ENCODE data around the gene KCTD12.
"Not testable (repeated sequence)": the region's sequence is repeated elsewhere in the genome, so short reads cannot be mapped to it uniquely, and the experiment has no call there.

Gene KCTD12

GRCh38 chr13:76927955-76928354 is 41.8 kb upstream of the KCTD12 start:
- Histone ChIP-seq H3F3A (ENCODE audit: insufficient read depth, low read length) (no peaks in the 10 kb centered on the region), H3K36me3 (replicated peaks; ENCODE audit: insufficient read depth, low read length) (no peaks in the 10 kb centered on the region), H3K4me3 (ENCODE audit: low read length) (no peak overlapping the region), H4K20me1 (ENCODE audit: insufficient read depth, low read length) (no peaks in the 10 kb centered on the region), H3K4me2 (ENCODE audit: low read depth, low read length) (no peak overlapping the region), H3K9me3 (replicated peaks; ENCODE audit: insufficient read depth, low read length) (no peaks in the 10 kb centered on the region), H3K9me2 (replicated peaks; ENCODE audit: insufficient read depth, low read length) (no peaks in the 10 kb centered on the region), H3K27me3 (replicated peaks; ENCODE audit: insufficient read depth, low read length) (no peaks in the 10 kb centered on the region), H3K9ac (ENCODE audit: low read length) (no peak overlapping the region), H2AFZ (ENCODE audit: low read length) (no peak overlapping the region), H3K4me1 (ENCODE audit: low read length) (no peaks in the 10 kb centered on the region), H3K79me2 (ENCODE audit: low read length) (no peaks in the 10 kb centered on the region), H3K27ac (ENCODE audit: low read length) (no peak overlapping the region)
- TF ChIP-seq EZH2phosphoT487 (IDR thresholded peaks at IDR 0.05; ENCODE audit: low read length) = no peak
- no peak for DNase-seq

DNA sequence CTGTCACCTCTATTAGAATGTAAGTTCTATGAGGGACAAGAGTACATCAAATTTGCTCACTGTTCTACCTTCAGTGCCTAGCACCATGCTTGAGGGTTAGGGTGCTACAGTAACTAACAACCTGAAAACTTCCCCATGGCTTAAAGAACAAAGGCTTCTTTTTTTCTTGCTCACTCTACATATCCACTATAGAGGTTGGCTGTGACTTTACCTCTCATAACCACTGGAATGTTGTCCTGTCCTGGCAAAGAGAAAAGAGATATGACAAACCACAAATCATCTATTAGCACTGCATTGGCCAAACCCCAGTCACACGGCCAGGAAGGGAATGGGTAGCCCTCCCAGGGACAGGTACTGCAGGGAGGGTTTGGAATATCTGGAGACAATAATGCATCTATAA is 38.9 kb upstream of the KCTD12 start:
- no peak for DNase-seq
- Histone ChIP-seq H3F3A (ENCODE audit: insufficient read depth, low read length) (no peaks in the 10 kb centered on the region), H3K4me2 (ENCODE audit: low read depth, low read length) (no peak overlapping the region), H3K27ac (ENCODE audit: low read length) (no peak overlapping the region), H3K36me3 (replicated peaks; ENCODE audit: insufficient read depth, low read length) (no peaks in the 10 kb centered on the region), H3K9me2 (replicated peaks; ENCODE audit: insufficient read depth, low read length) (no peaks in the 10 kb centered on the region), H3K9me3 (replicated peaks; ENCODE audit: insufficient read depth, low read length) (no peaks in the 10 kb centered on the region), H3K27me3 (replicated peaks; ENCODE audit: insufficient read depth, low read length) (no peaks in the 10 kb centered on the region), H4K20me1 (ENCODE audit: insufficient read depth, low read length) (no peaks in the 10 kb centered on the region), H3K4me3 (ENCODE audit: low read length) (no peak overlapping the region), H3K79me2 (ENCODE audit: low read length) (no peaks in the 10 kb centered on the region), H3K9ac (ENCODE audit: low read length) (no peak overlapping the region), H3K4me1 (ENCODE audit: low read length) (no peaks in the 10 kb centered on the region), H2AFZ (ENCODE audit: low read length) (no peak overlapping the region)
- TF ChIP-seq EZH2phosphoT487 (IDR thresholded peaks at IDR 0.05; ENCODE audit: low read length) = no peak

DNA sequence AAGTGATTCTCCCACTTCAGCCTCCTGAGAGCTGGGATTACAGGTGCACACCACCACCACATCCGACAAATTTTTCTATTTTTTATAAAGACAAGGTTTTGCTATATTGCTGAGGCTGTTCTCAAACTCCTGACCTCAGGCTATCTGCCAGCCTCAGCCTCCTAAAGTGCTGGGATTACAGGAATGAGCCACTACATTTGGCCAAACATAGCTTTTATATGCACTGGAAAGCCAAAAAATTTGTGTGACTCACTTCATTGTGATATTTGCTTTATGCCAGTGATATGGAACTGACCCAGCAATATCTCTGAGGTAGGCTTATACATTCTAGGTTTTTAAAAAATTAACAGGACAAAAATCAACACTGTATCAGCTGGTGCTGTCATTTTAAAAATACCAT is 35.3 kb upstream of the KCTD12 start:
- TF ChIP-seq EZH2 (optimal IDR thresholded peaks at IDR 0.05; ENCODE audit: low read depth, low read length) (no peak), CTCF (IDR thresholded peaks at IDR 0.05; ENCODE audit: low read length) (no peak), EZH2phosphoT487 (IDR thresholded peaks at IDR 0.05; ENCODE audit: low read length) (no peak)
- no peak overlapping the region for H3K4me2 ChIP-seq (ENCODE audit: low read depth, low read length)
- no peaks in the 10 kb centered on the region for H3K9me2 ChIP-seq (replicated peaks; ENCODE audit: insufficient read depth, low read length)
- H3K4me3 ChIP-seq (ENCODE audit: low read length) = no peak overlapping the region
- no peaks in the 10 kb centered on the region for H3K36me3 ChIP-seq (replicated peaks; ENCODE audit: insufficient read depth, low read length)
- no peak for DNase-seq
- no peaks in the 10 kb centered on the region for H4K20me1 ChIP-seq (ENCODE audit: insufficient read depth, low read length)
- no peaks in the 10 kb centered on the region for H3K79me2 ChIP-seq (ENCODE audit: low read length)
- H2AFZ ChIP-seq (ENCODE audit: low read length) = no peak overlapping the region
- no peak overlapping the region for H3K9ac ChIP-seq (ENCODE audit: low read length)
- no peaks in the 10 kb centered on the region for H3K27me3 ChIP-seq (replicated peaks; ENCODE audit: insufficient read depth, low read length)
- no peaks in the 10 kb centered on the region for H3K9me3 ChIP-seq (replicated peaks; ENCODE audit: insufficient read depth, low read length)
- H3F3A ChIP-seq (ENCODE audit: insufficient read depth, low read length) = no peaks in the 10 kb centered on the region
- H3K27ac ChIP-seq (ENCODE audit: low read length) = no peak overlapping the region
- no peaks in the 10 kb centered on the region for H3K4me1 ChIP-seq (ENCODE audit: low read length)

GRCh38 chr13:76917755-76918481 is 31.7 kb upstream of the KCTD12 start:
- not testable (repeated sequence) for H4K20me1 ChIP-seq (ENCODE audit: insufficient read depth, low read length); H3K9ac ChIP-seq (ENCODE audit: low read length); H3K9me2 ChIP-seq (replicated peaks; ENCODE audit: insufficient read depth, low read length); H3K79me2 ChIP-seq (ENCODE audit: low read length); H3K4me1 ChIP-seq (ENCODE audit: low read length); H3K27me3 ChIP-seq (replicated peaks; ENCODE audit: insufficient read depth, low read length); H3F3A ChIP-seq (ENCODE audit: insufficient read depth, low read length); H3K9me3 ChIP-seq (replicated peaks; ENCODE audit: insufficient read depth, low read length); H3K36me3 ChIP-seq (replicated peaks; ENCODE audit: insufficient read depth, low read length); H3K4me3 ChIP-seq (ENCODE audit: low read length); H3K27ac ChIP-seq (ENCODE audit: low read length); H2AFZ ChIP-seq (ENCODE audit: low read length); H3K4me2 ChIP-seq (ENCODE audit: low read depth, low read length); DNase-seq

DNA sequence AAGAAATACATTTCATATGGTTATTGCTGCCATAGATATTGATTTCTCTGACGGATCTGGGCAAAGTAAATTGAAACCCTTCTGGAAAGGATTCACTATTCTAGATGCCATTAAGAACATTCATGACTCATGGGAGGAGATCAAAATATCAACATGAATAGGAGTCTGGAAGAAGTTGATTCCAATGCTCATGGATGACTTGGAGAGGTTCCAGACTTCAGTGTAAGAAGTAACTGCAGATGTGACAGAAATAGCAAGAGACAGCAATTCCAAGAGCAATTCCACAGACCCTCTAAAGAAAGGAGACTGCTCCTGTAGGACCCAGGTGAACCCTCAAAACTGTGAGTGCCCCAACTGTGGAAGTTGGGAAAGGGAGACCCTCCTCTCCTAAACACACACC is 30.9 kb upstream of the KCTD12 start:
- no peaks in the 10 kb centered on the region for H4K20me1 ChIP-seq (ENCODE audit: insufficient read depth, low read length)
- no peaks in the 10 kb centered on the region for H3K4me1 ChIP-seq (ENCODE audit: low read length)
- no peak overlapping the region for H3K9ac ChIP-seq (ENCODE audit: low read length)
- no peaks in the 10 kb centered on the region for H3K27me3 ChIP-seq (replicated peaks; ENCODE audit: insufficient read depth, low read length)
- H3K27ac ChIP-seq (ENCODE audit: low read length) = no peak overlapping the region
- H2AFZ ChIP-seq (ENCODE audit: low read length) = no peak overlapping the region
- no peaks in the 10 kb centered on the region for H3K9me2 ChIP-seq (replicated peaks; ENCODE audit: insufficient read depth, low read length)
- H3F3A ChIP-seq (ENCODE audit: insufficient read depth, low read length) = no peaks in the 10 kb centered on the region
- H3K4me3 ChIP-seq (ENCODE audit: low read length) = no peak overlapping the region
- H3K79me2 ChIP-seq (ENCODE audit: low read length) = no peaks in the 10 kb centered on the region
- no peak for TF ChIP-seq EZH2phosphoT487 (IDR thresholded peaks at IDR 0.05; ENCODE audit: low read length)
- TF ChIP-seq CTCF (IDR thresholded peaks at IDR 0.05; ENCODE audit: low read length) = no peak
- TF ChIP-seq EZH2 (optimal IDR thresholded peaks at IDR 0.05; ENCODE audit: low read depth, low read length) = no peak
- H3K9me3 ChIP-seq (replicated peaks; ENCODE audit: insufficient read depth, low read length) = no peaks in the 10 kb centered on the region
- DNase-seq = no peak
- no peaks in the 10 kb centered on the region for H3K36me3 ChIP-seq (replicated peaks; ENCODE audit: insufficient read depth, low read length)
- no peak overlapping the region for H3K4me2 ChIP-seq (ENCODE audit: low read depth, low read length)
